ENCODE measurements around the gene FN3KRP. TPM values are rescaled to one million over a fixed set of nuclear protein-coding genes. Genes with fewer than 3 reads are reported as not detected.

Gene FN3KRP
- total RNA-seq, 4 donors from 2014 or later, result 6.4 to 18.8 (median 12.3) TPM

DNA sequence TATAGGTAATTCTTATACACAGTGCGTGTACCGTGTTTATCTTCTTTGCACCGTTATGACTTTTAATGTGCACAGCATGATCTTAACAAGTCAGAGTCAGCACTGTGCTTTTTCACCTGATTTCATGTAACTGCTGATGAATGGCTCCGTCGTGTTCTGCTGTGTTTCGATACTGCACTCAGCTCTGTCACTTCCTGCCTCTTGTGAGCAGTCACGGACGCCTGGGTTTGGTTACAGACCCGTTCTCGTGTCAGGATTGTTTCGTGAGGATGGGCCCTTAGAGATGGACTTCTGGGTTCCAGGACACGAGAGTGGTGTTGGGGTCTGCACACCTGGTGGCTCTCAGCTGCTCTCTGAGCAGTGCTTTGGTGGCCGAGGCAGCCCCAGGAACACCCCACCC lies 59.9 kb downstream of the FN3KRP start:
- no peak for ATAC-seq (ENCODE audit: low FRiP score)
- no peak for DNase-seq (ENCODE audit: low spot score)
- TF ChIP-seq, protein P1, sequence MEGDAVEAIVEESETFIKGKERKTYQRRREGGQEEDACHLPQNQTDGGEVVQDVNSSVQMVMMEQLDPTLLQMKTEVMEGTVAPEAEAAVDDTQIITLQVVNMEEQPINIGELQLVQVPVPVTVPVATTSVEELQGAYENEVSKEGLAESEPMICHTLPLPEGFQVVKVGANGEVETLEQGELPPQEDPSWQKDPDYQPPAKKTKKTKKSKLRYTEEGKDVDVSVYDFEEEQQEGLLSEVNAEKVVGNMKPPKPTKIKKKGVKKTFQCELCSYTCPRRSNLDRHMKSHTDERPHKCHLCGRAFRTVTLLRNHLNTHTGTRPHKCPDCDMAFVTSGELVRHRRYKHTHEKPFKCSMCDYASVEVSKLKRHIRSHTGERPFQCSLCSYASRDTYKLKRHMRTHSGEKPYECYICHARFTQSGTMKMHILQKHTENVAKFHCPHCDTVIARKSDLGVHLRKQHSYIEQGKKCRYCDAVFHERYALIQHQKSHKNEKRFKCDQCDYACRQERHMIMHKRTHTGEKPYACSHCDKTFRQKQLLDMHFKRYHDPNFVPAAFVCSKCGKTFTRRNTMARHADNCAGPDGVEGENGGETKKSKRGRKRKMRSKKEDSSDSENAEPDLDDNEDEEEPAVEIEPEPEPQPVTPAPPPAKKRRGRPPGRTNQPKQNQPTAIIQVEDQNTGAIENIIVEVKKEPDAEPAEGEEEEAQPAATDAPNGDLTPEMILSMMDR (IDR thresholded peaks at IDR 0.05), result no peak

Small RNAs within 50 kb of the gene (small RNA-seq; reads per million reads assigned to genes)
- gene MIR4525, result not detected

Other genes with a start within 250 kb of the FN3KRP start
- 10 to 100 TPM; 35.8 to 61.0 (median 38.4) TPM for gene FOXK2, start 197.0 kb upstream of the FN3KRP start, total RNA-seq
- 100 to 1,000 TPM in 1 of 4 donors, 10 to 100 TPM in 3; 63.0 to 139 (median 86.0) TPM for gene WDR45B, start 68.3 kb upstream of the FN3KRP start, total RNA-seq
- gene RAB40B, start 18.0 kb upstream of the FN3KRP start, total RNA-seq, result 10 to 100 TPM in 1 of 4 donors, 1 to 10 TPM in 3; 8.0 to 12.3 (median 9.6) TPM
- 10 to 100 TPM in 1 of 4 donors, 1 to 10 TPM in 3; 2.8 to 13.0 (median 7.5) TPM for gene FN3K, start 18.9 kb downstream of the FN3KRP start, total RNA-seq
- 10 to 100 TPM; 30.5 to 94.3 (median 51.8) TPM for gene TBCD, start 35.4 kb downstream of the FN3KRP start, total RNA-seq
- not detected for gene ZNF750, start 123.3 kb downstream of the FN3KRP start, total RNA-seq

Data from omental fat pad (tissue), 4 donors.